H1 (cell line): ENCODE data around the gene FCRLA. TPM values are rescaled to one million over a fixed set of nuclear protein-coding genes. Genes with fewer than 3 reads are reported as not detected.

Experiments
- CTCF ChIA-PET: fragments of 300-600 bp; sonication (Branson Sonifier 250); formaldehyde crosslinking; loops from one replicate; lab custom pipeline; 2021; ENCODE audit not compliant: partially characterized antibody; lab: Charles Lee
- POLR2A ChIA-PET: fragments of 300-600 bp; sonication (Branson Sonifier 250); formaldehyde crosslinking; loops from one replicate; lab custom pipeline; 2021; ENCODE audit warnings: inconsistent platforms; ENCODE audit not compliant: partially characterized antibody; lab: Charles Lee
- DNase-seq, 2 experiments: peaks; one replicate each; pipeline versions ENCODE4 v3.0.0 to v3.0.0-alpha.2; 2010 to 2022; ENCODE audit warnings: low spot score in 2 of 2, low read depth in 1 of 2, mixed read lengths in 1 of 2
- FAIRE-seq: peaks from 2 replicates; lab custom pipeline; 2011; peaks lifted over from hg19 to GRCh38; lab: Jason Lieb, UNC
- H2AFZ ChIP-seq: 2 replicates; pipeline ENCODE4 v1.8.1; 2012; ENCODE audit warnings: low read length, inconsistent platforms
- H2AK5ac ChIP-seq: 2 replicates; pipeline ENCODE4 v1.6.1; 2013; ENCODE audit warnings: low read depth, low read length
- H2BK120ac ChIP-seq: replicated peaks from 2 replicates; pipeline ENCODE3; 2013; ENCODE audit warnings: low read depth, low read length, inconsistent platforms
- H2BK12ac ChIP-seq: 2 replicates; pipeline ENCODE4 v1.6.1; 2013; ENCODE audit warnings: low read depth, low read length
- H2BK15ac ChIP-seq: 2 replicates; pipeline ENCODE4 v1.6.1; 2013; ENCODE audit warnings: low read length
- H2BK20ac ChIP-seq: 2 replicates; pipeline ENCODE4 v1.6.1; 2013; ENCODE audit warnings: low read length
- H2BK5ac ChIP-seq: 2 replicates; pipeline ENCODE4 v1.6.1; 2013; ENCODE audit warnings: low read depth, low read length
- H3K14ac ChIP-seq: 2 replicates; pipeline ENCODE4 v1.6.1; 2013; ENCODE audit warnings: inconsistent platforms; ENCODE audit not compliant: insufficient read length
- H3K18ac ChIP-seq: 2 replicates; pipeline ENCODE4 v1.6.1; 2013; ENCODE audit warnings: low read length; ENCODE audit errors: extremely low read depth
- H3K23ac ChIP-seq: 2 replicates; pipeline ENCODE4 v1.6.1; 2013; ENCODE audit warnings: inconsistent platforms; ENCODE audit not compliant: insufficient read length
- H3K23me2 ChIP-seq: 2 replicates; pipeline ENCODE4 v1.6.1; 2013; ENCODE audit warnings: low read depth, low read length
- H3K27ac ChIP-seq: 2 replicates; pipeline ENCODE4 v1.6.1; 2011; ENCODE audit warnings: low read depth, low read length, inconsistent platforms
- H3K27me3 ChIP-seq, 4 experiments: replicated peaks in 1 of 4; 1 replicate in 1 of 4; 2 replicates in 3 of 4; pipeline versions ENCODE4 v1.6.1 to v1.8.1; 2011 to 2013; ENCODE audit warnings: low read length in 3 of 4, mild to moderate bottlenecking in 3 of 4, inconsistent platforms in 2 of 4, mixed read lengths in 2 of 4, moderate library complexity in 1 of 4; ENCODE audit not compliant: control insufficient read depth in 3 of 4, insufficient read depth in 3 of 4; ENCODE audit errors: extremely low read depth in 1 of 4
- H3K36me3 ChIP-seq, 4 experiments: 2 replicates each; pipeline versions ENCODE4 v1.6.1 to v1.8.1; 2011 to 2013; ENCODE audit warnings: mild to moderate bottlenecking in 4 of 4, low read length in 3 of 4, moderate library complexity in 2 of 4, control low read depth in 1 of 4, inconsistent platforms in 1 of 4; ENCODE audit not compliant: insufficient read depth in 4 of 4, control insufficient read depth in 2 of 4
- H3K4ac ChIP-seq: replicated peaks from 2 replicates; pipeline ENCODE3; 2013; ENCODE audit warnings: low read length, low read depth, mixed read lengths, inconsistent platforms; ENCODE audit not compliant: insufficient read length
- H3K4me1 ChIP-seq, 4 experiments: replicated peaks in 1 of 4; 1 replicate in 1 of 4; 2 replicates in 3 of 4; pipeline versions ENCODE4 v1.6.1 to v1.8.1; 2011 to 2013; ENCODE audit warnings: low read length in 3 of 4, inconsistent platforms in 2 of 4, mixed read lengths in 1 of 4; ENCODE audit not compliant: insufficient read depth in 4 of 4, control insufficient read depth in 3 of 4
- H3K4me2 ChIP-seq, 2 experiments: 2 replicates each; pipeline versions ENCODE4 v1.6.1 to v1.8.1; 2011 to 2013; ENCODE audit warnings: low read depth in 2 of 2, low read length in 2 of 2, control low read depth in 1 of 2, inconsistent platforms in 1 of 2, mild to moderate bottlenecking in 1 of 2; ENCODE audit not compliant: insufficient read depth in 1 of 2
- H3K4me3 ChIP-seq, 4 experiments: fragments of 200-600, 300-600 bp in 1 of 4; sonication (generic), shearing (Covaris generic), sonication (Bioruptor Twin) in 1 of 4; 2 replicates each; pipeline versions ENCODE4 v1.5.1 to v1.8.1; 2011 to 2016; ENCODE audit warnings: low read length in 4 of 4, low read depth in 3 of 4, control low read depth in 2 of 4, inconsistent platforms in 2 of 4, mild to moderate bottlenecking in 2 of 4, mixed read lengths in 1 of 4, moderate library complexity in 1 of 4; ENCODE audit not compliant: insufficient read depth in 2 of 4; ENCODE audit errors: extremely low read depth in 1 of 4
- H3K56ac ChIP-seq: replicated peaks from 2 replicates; pipeline ENCODE3; 2013; ENCODE audit warnings: low read depth, mild to moderate bottlenecking, mixed read lengths, low read length, inconsistent platforms; ENCODE audit not compliant: insufficient read length
- H3K79me1 ChIP-seq: 2 replicates; pipeline ENCODE4 v1.6.1; 2013; ENCODE audit warnings: low read depth, low read length, control low read depth
- H3K79me2 ChIP-seq, 2 experiments: 2 replicates each; pipeline versions ENCODE4 v1.6.1 to v1.8.1; 2012 to 2013; ENCODE audit warnings: low read length in 2 of 2, mild to moderate bottlenecking in 2 of 2, inconsistent platforms in 1 of 2; ENCODE audit not compliant: insufficient read depth in 2 of 2, control insufficient read depth in 1 of 2
- H3K9ac ChIP-seq, 4 experiments: replicated peaks in 1 of 4; 1 replicate in 1 of 4; 2 replicates in 3 of 4; pipeline versions ENCODE4 v1.6.1 to v1.8.1; 2011 to 2013; ENCODE audit warnings: low read depth in 3 of 4, low read length in 3 of 4, control low read depth in 2 of 4, mild to moderate bottlenecking in 2 of 4, moderate library complexity in 2 of 4, inconsistent platforms in 1 of 4; ENCODE audit errors: extremely low read depth in 1 of 4
- H3K9me3 ChIP-seq, 2 experiments: 2 replicates each; pipeline versions ENCODE4 v1.6.1 to v1.8.1; 2012 to 2013; ENCODE audit warnings: mild to moderate bottlenecking in 2 of 2, moderate library complexity in 2 of 2, control low read depth in 1 of 2, inconsistent platforms in 1 of 2, low read depth in 1 of 2, low read length in 1 of 2, mixed read lengths in 1 of 2; ENCODE audit not compliant: insufficient read depth in 2 of 2
- H4K20me1 ChIP-seq, 2 experiments: replicated peaks in 1 of 2; 2 replicates each; pipeline versions ENCODE3 to v1.8.1; 2011 to 2013; ENCODE audit warnings: inconsistent platforms in 2 of 2, low read length in 2 of 2, mild to moderate bottlenecking in 1 of 2; ENCODE audit not compliant: insufficient read depth in 2 of 2, control insufficient read depth in 1 of 2
- H4K5ac ChIP-seq: 2 replicates; pipeline ENCODE4 v1.6.1; 2013; ENCODE audit warnings: low read length, low read depth, mixed read lengths, inconsistent platforms; ENCODE audit not compliant: insufficient read length
- H4K8ac ChIP-seq: 2 replicates; pipeline ENCODE4 v1.8.0; 2013; ENCODE audit warnings: mild to moderate bottlenecking, moderate library complexity, low read length, inconsistent platforms; ENCODE audit not compliant: insufficient read depth; ENCODE audit errors: extremely low read depth
- H4K91ac ChIP-seq: replicated peaks from 2 replicates; pipeline ENCODE3; 2013; ENCODE audit warnings: low read length, mixed read lengths, inconsistent platforms; ENCODE audit not compliant: insufficient read length
- ATF3 ChIP-seq: IDR thresholded peaks from 2 replicates; pipeline ENCODE4 v1.6.1; 2011; ENCODE audit warnings: low read depth, mild to moderate bottlenecking, low read length; ENCODE audit not compliant: insufficient read depth
- BCL11A ChIP-seq, 2 experiments: IDR thresholded peaks; one replicate each; pipeline ENCODE4 v1.6.1; 2011; ENCODE audit warnings: low read depth in 2 of 2, low read length in 2 of 2, mild to moderate bottlenecking in 2 of 2
- SAP30 ChIP-seq: fragments of 300-600 bp; sonication (generic); IDR thresholded peaks from 2 replicates; pipeline ENCODE4 v1.7.1; 2012; ENCODE audit warnings: low read length, moderate library complexity, mild to moderate bottlenecking, inconsistent platforms; ENCODE audit not compliant: insufficient read depth, insufficient replicate concordance
- WGBS, 2 experiments: shearing (Covaris generic) in 1 of 2; methylation state at CpG; one replicate each; pipeline versions ENCODE4 v1.1.6 to v1.1.7; 2013 to 2015; ENCODE audit warnings: low lambda C conversion rate in 2 of 2, mixed read lengths in 2 of 2, inconsistent platforms in 1 of 2, low coverage in 1 of 2, missing lambda C conversion rate in 1 of 2; ENCODE audit not compliant: insufficient replicate concordance in 2 of 2, insufficient coverage in 1 of 2, insufficient read length in 1 of 2; ENCODE audit errors: extremely low coverage in 1 of 2, missing lambda C conversion rate in 1 of 2; 5-methylcytosine and 5-hydroxymethylcytosine counted together
- polyA plus RNA-seq, 7 experiments: library from polyadenylated mRNA; depleted of rRNA in 3 of 7; stranded (reverse) in 5 of 7; unstranded in 2 of 7; fragments of >200 nt in 5 of 7; fragments of 200-250 nt in 2 of 7; gene quantifications; 1 replicate in 5 of 7; 2 replicates in 1 of 7; 4 replicates in 1 of 7; pipeline versions ENCODE4 v1.2.1 to v1.2.3, GENCODE V29; 2011 to 2013; ENCODE audit warnings: missing spikeins in 2 of 7, mixed read lengths in 2 of 7
- total RNA-seq: library from RNA; stranded (reverse); fragmentation: NEBNext Ultra II Directional; extraction: Animal tissue kit (Norgen Biotek cat#: 25700); gene quantifications from 2 replicates; pipeline ENCODE4 v1.2.1, GENCODE V29; 2021

Gene FCRLA
- total and polyA plus RNA-seq, 2 of the 8 experiments (the other 6 are each of a cell fraction or from before 2014, with no cell fraction given), result not detected

- Histone ChIP-seq H4K8ac (no peak within 1 kb of the TSS), H3K9me3 (no peaks in the 10 kb centered on the region), H3K23ac (no peak within 1 kb of the TSS), H3K14ac (no peak within 1 kb of the TSS), H3K79me2 (no peaks in the 10 kb centered on the region), H2BK120ac (no peak within 1 kb of the TSS), H3K27me3 (peaks cover 12 to 18% (median 16%) of the 10 kb centered on the region in 4 experiments), H3K23me2 (peaks cover 6% of the 10 kb centered on the region), H2AFZ (no peak within 1 kb of the TSS), H4K20me1 (no peaks in the 10 kb centered on the region), H3K18ac (no peak within 1 kb of the TSS), H2AK5ac (no peak within 1 kb of the TSS), H3K36me3 (no peaks in the 10 kb centered on the region), H4K91ac (no peak within 1 kb of the TSS), H3K9ac (no peak within 1 kb of the TSS), H2BK15ac (no peak within 1 kb of the TSS), H3K4me3 (no peak within 1 kb of the TSS), H2BK20ac (no peak within 1 kb of the TSS), H2BK5ac (no peak within 1 kb of the TSS), H3K56ac (no peak within 1 kb of the TSS), H3K27ac (no peak within 1 kb of the TSS), H2BK12ac (no peak within 1 kb of the TSS; the same call in 1 of the 2 replicates), H3K79me1 (no peaks in the 10 kb centered on the region), H3K4me1 (peaks cover 0 to 3% (median 3%) of the 10 kb centered on the region in 4 experiments; a peak in 5 of 7 replicates), H3K4ac (no peak within 1 kb of the TSS), H3K4me2 (no peak within 1 kb of the TSS), H4K5ac (no peak within 1 kb of the TSS)
- TF ChIP-seq BCL11A (IDR thresholded peaks at IDR 0.05; ENCODE audit: low read depth in 2 of 2, low read length in 2 of 2) (no peak), ATF3 (no peak), SAP30 (no peak)
- no peak for FAIRE-seq
- ChIA-PET CTCF (no interaction called here), POLR2A (no interaction called here)
- 60% methylated on average over 3 of the region's 4 CpGs; no CpG with 5 or more reads in 1 of the 2 experiments for WGBS, 2 experiments
- DNase-seq, result no peak
Observed at GRCh38 chr1:161720956-161721737, 14.1 kb downstream of the FCRLA start, which contains the start of gene FCRLB. Gene FCRLB, plus strand, starts transcription at chr1:161721544. Its CDS starts 1,129 bp downstream, at chr1:161722673.
